GM12801 (cell line): ENCODE measurements around the gene MICAL3.

ENCODE experiments used
- CTCF ChIP-seq: IDR thresholded peaks from one replicate; pipeline ENCODE4 v1.5.1; 2011; ENCODE audit warnings: control low read depth; ENCODE audit not compliant: insufficient read length; ENCODE audit errors: extremely low read depth

Gene MICAL3

DNA sequence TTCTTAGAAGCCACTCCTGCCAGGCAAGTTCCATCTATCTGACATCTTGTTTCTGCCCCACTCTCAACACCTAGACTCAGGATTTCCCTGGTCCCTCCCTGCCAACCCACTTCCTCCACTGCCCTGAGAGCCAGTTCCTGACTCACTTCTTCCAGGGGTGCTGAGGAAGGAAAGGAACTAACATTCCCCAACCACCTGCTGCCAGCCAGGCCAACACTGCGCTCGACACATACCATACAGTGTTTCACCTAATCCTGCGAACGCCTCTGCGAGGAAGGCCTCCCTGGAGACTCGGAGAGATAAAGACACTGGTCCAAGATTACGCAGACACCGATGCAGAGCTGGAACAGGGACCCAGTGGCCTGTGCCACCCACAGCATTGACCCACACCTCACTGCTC, 40.2 kb downstream of the MICAL3 start:
- TF ChIP-seq CTCF: no peak

DNA sequence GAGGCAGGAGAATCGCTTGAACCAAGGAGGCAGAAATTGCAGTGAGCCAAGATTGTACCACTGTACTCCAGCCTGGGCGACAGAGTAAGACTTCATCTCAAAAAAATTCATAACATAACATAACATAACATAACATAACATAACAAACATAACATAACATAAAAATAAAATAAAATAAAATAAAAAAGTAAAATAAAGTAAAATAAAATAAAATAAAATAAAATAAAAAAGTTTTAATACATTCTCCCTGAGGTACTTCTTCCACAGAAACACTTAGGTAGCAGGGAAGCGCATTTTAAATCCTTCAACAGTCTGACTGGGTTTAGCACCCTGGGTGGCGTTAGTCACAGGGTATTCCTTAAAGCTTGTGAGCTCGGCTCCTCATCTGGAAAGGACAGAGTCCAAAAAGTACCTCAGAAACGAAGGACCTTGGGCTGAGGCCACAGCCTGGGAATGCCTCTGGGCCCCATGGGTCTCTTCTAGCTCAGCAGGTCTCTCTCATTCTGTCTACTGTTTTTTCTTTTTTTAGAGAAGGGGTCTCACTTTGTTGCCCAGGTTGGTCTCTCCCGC, 41.7 kb downstream of the MICAL3 start:
- TF ChIP-seq CTCF: no peak

GRCh38 chr22:17981497-17981896, 42.9 kb downstream of the MICAL3 start:
- no peak for TF ChIP-seq CTCF

- no peak for TF ChIP-seq CTCF
Measured at GRCh38 chr22:17980638-17981051, 43.7 kb downstream of the MICAL3 start.

DNA sequence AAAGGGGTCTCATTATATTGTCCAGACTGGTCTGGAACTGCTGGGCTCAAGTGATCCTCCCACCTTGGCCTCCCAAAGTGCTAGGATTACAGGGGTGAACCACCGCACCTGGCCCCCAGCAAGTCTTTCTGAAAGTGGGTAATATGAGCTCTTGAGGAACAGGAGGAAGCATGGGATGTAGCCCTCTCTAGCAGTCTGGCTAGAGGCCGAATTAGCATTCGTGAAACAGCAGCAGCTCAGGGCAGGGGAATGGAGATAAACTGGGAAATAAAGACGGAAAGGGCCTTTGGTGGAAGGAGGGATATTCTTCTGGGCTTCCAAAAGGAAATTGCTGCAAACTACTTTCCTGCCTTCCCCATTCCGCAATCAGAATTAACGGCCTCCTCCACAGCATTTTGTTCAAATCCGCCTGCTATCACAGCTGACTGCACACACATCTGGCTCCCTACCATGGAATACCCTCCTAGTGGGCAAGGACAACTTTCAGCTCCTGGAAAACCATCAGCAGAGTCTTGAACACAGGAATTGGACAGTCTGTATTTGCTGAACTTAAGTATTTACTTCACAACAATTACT, 44.3 kb downstream of the MICAL3 start:
- TF ChIP-seq CTCF: no peak

DNA sequence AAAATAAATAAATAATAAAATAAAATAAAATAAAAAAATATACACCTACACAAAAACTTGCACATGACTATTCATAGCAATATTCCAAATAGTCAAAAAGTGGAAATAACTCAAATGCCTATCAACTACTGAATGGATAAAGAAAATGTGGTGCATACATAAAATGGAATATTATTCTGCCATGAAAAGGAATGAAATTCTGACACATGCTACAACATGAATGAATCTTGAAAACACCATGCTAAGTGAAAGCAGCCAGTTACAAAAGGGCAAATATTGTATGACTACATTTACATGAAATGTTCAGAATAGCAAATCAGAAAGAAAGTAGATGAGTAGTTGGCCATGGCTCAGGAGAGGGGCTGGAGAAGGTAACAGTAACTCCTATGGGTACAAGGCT, 46.3 kb downstream of the MICAL3 start:
- no peak for TF ChIP-seq CTCF

DNA sequence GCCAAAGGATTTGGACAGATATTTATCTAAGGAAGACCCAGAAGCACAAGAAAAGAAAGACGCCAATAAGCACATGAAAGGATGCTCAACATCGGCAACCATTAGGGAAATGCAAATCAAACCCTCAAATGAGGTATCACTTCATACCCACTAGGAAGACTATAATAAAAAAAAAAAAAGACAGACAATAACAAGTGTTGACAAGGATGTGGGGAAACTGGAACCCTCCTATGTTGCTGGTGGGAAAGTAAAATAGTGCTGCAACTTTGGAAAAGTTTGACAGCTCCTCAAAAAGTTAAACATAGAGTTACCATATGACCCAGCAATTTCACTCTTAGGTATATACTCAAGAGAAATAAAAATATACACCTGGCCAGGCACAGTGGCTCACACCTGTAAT, 47.0 kb downstream of the MICAL3 start:
- no peak for TF ChIP-seq CTCF
